COLO668 (cell line): ENCODE data around the gene NELFB.

Source experiments
- DNase-seq: peaks from one replicate; lab custom pipeline; 2025; ENCODE audit not compliant: unreplicated experiment; lab: John Stamatoyannopoulos, UW

NELFB gene

DNA sequence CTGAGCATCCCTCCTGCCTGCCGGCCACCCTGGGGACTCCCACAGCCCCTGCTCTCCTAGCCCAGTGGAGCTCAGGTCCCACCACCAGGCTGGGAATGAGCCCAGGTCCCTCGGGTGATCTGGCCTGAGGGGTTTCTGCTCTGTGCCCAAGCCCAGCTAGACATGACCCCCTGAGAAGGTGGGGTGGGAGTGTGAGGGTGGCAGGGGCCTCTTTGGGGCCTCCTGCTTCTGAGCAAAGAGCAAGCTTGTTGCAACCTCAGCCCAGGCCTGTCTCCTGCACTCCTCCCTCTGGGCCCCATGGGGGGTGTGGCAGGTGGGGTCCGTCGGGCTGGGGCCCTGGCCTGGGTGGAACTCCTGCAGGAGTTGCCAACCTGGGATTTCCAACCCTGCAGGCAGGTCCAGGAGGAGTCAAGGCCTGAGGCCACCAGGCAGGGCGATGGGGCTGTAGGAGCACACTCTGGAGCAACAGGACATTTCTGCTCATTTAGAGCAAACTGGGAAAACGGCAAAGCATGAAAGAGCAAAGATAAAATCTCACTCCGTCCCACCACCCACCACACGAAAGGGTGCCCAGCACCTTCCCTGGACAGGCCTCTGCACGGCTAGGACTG, 58.3 kb downstream of the NELFB start:
- DNase-seq, result no peak

DNA sequence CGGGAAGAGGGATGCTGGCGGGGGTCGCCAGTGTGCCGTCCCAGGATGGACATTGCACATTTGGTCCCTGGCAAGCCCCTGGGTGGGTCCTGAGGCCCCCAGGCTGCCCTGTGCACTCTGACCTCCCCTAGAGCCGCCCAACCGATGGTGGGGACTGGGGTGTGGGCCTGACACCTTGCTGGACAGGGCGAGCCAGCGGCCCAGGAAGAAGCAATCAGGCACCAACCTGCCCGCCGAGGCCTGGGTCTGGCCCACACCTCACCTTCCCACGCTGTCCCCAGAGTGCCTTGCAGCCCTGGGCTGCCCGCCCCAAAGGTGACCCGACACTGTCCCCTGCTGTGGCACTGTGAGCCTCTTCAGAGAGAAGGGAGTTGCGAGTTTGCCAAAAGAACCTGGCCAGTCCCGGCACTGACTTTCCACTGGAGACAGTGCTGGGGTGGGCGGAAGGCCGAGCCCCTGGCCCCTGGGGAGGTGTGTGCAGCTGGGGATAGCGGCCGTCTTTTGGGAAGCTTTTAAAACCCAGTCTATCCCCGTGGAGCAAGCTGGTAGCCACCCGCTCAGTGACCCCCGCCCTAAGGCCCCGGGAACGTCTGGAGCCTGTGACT, 58.9 kb downstream of the NELFB start:
- no peak for DNase-seq

DNA sequence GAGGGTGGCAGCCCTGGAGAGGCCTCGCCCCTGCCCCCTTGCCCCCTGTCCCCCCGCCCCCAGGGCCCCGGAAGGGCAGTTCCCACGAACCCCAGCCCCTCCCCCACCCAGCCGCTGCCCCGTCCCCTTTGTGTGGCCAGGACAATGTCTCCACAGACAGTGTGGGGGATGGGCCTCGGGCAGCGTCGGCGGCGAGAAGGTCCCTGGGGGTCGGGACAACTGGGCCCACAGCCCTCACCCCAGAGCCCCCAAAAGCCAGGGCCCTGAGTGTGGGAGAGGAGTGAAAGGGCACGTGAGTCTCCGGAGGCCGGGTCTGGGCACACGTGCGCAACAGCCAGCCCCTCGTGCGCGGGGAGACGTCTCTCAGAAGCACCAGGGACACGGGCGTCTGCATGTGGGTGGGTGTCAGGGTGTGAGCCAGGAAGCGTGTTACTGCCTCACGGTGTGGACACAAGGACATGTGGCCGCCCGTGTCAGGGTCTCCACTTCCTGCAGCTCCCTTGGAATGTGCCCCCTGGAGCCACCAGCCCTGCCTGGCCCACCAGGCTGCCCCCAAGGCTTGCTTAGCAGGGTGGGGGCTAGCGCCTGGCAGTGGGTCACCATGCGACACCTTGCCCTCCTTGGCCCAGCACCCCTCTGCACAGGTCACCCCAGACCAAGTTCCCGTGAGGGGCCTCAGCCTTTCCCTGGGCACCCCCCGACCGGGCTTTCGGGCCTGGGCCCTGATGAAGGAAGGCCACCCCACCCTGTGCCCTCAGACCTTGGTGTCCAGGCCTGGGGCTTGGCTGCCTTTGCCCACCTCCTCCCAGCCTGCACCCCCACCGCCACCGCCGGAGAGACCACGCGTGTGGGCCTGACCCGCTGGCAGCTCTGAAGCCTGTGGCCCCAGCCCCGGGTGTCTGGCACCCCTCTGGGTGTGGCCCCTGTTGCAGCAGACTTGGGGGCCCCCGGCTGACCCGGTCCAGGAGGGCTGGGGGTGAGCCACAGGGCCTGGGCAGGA, 59.7 kb downstream of the NELFB start:
- DNase-seq, result no peak

DNA sequence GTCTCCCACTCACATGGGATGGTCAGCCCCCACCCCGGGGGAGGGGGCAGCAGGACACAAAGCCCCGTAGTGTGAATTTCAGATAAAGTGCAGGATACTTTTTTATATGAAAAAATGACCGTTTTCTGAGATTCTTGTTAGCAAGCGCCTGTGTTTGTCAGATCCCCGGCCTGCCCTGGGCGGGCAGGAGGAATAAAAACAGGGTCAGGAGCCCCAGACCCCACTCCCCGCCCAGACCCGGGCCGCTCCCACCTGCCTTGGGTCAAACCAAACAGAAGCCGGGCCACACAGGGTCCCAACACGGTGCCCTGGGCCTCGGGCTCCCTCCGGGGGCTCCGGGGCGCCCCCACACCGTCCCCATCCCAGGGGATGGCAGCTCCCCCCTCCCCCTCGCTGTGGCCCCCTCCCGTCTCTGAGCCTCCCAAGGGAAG, 60.5 kb downstream of the NELFB start:
- DNase-seq, result no peak

DNA sequence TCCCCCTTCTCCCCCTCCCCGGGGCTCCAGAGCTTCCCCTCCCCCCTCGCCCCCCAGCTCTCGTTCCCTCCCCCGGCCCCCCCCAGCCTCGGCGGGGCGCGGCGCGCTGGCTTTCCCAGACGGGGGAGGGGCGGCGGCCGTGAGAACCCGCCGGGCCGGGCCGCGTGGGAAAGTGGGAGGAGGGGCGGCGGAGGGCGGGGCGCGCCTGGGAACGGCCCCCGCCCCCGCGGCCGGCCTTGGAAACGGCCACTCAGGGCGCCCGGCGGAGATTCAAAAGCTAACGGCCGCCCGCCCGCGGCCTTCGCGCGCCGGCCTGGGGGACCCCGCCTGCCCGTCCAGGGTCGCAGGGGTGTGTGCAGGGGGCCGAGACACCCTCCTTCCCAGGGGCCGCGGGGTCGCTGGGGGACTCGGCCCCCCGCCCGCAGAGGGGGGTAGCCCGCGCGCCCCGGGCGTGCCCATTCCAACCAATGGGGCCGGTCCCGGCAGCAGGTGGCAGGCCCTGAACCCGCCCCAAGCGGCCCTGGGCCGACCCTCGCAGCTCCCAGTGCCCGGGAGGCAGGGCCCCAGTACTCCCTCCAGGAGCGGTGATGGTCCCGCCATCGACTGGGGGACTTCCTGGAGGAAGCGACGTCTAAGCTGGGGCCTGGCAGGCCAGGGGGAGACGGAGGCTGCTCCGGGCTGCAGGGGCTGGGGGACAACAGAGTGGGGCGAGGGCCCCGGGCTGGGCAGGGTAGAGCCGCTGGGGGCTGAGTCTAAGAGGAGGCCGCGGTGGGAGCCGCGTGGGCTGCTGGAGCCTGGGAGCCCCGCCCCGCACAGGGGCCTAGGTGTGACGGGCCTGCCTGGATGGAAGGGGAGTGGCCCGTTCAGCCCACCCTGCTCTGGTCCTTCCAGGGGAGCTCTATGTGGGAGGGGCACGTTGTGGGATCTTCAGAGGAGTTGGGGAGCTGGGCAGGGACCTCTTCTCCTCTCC, 61.2 kb downstream of the NELFB start:
- peak; percentile 66 for DNase-seq

DNA sequence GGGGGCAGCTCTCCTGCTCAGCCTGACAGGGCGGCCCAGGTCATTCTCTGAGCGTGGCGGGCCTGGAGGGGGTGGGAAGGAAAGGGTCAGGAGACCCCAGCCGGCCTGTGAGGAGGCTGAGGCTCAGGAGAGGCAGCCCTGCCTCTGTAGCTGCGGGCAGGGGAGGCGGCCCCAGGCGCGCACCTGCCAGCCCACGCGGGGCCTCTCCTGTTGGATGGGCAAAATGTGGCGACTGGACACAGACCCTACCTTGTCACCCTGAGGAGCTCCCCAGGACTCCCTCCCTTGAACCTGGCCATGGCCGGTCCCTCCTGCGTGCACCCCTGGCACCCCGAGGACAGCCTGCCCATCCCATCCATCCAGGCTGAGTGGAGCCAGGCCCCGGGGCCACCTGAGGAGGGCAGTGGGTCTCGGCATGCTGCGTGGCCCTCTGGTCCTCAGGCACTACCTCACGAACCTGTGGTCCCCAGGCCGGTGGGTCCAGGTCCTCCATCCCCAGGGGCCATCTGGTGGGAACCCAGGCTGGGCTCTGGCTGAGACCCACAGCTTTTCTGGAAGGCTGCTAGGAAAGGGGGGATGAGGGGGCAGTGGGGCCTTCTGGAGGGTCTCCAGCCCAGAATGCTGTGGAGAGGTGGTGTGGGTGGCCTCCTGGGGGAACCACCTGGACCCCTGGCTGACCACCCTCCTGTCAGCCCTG, 62.0 kb downstream of the NELFB start:
- no peak for DNase-seq

DNA sequence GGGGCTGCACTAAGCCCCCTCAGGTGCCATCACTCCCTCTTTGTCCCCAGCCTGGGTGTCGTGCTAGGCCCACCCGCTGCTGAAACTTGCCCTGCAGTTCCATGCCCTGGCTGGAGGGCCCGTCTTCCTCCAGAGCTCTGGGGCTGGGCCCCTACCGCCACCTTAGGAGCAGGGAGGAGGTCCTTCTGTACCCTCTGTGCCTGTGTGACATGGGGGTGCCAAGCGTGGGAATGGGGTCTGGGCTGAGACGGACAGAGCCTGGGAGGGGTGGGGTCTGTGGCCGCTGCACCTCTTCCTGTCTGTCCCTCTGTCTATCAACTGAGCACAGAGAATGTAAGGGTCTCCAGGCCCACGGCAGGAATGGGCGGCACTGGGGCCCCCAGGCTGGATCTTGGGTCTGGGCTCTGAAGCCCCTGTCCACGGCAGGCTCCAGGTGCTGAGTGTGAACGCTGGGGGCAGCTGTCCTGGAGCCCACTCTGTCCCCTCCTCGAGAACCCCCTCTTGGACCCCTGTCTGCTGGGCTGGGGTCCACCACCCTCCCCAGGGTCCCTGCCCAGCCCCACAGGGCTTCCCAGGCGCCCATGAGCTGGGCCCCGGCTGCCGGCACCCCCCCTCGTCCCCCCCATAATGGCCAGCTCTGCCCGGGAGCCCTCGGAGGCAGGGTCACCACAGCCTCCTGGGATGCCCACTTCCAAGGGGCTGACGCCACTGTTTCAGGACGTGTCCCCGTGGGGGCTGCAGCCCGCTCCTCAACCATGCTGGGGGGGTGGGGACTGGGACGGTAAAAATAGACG, 62.8 kb downstream of the NELFB start:
- DNase-seq, result no peak

DNA sequence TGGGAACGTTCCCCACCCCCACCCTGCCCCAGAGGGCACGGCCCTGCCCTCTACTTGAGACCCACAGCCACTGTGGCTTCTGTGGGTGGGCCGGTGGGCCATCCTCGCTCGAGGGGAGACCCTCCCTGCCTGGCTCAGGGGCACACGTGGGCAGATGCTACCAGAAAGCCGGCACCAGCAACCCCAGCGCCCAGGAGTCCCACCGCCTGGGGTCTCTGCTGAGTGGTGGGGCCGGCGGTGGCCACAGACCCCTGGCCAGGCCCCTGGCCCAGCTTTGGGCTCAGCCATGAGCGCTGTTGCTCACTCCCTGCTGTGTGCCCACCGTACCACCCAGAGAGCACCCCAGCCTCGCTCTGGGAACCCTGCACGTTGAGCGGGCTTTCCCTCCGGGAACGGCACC, 63.5 kb downstream of the NELFB start:
- no peak for DNase-seq

DNA sequence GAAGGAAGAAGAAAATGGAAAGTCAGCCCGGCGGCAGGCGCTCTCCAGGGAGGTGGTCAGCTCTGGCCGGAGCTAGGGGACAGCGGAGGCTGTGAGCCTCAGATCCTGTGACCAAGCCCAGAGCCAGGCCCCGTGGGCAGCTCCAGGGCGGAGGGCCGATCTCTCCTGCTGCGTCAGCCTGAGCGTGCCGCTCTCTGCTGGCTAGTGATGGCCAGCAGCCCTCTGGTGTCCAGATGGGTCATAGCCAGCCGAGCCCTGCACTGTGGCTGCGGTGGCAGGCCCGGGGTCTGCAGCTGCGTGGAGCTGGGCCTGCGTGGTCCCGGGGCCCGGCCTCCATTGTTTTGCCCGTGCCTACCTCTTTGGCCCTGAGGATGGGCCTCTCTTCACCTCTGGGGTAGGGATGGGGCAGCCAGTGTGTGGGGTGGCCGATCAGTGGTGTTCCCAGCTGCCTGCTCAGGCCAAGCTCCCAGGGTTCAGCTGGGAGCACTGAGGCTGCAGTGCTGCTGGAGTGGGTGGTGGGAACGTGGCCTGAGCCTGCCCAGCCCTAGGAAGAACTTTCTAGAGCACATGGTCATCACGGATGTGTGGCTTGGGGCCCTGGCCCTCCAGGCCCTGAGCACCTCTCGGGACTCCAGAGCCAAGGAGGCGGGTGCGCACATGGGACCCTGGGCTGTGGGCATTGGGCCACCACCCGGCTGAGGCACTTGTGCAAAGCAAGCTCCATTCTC, 64.0 kb downstream of the NELFB start:
- DNase-seq, result no peak

DNA sequence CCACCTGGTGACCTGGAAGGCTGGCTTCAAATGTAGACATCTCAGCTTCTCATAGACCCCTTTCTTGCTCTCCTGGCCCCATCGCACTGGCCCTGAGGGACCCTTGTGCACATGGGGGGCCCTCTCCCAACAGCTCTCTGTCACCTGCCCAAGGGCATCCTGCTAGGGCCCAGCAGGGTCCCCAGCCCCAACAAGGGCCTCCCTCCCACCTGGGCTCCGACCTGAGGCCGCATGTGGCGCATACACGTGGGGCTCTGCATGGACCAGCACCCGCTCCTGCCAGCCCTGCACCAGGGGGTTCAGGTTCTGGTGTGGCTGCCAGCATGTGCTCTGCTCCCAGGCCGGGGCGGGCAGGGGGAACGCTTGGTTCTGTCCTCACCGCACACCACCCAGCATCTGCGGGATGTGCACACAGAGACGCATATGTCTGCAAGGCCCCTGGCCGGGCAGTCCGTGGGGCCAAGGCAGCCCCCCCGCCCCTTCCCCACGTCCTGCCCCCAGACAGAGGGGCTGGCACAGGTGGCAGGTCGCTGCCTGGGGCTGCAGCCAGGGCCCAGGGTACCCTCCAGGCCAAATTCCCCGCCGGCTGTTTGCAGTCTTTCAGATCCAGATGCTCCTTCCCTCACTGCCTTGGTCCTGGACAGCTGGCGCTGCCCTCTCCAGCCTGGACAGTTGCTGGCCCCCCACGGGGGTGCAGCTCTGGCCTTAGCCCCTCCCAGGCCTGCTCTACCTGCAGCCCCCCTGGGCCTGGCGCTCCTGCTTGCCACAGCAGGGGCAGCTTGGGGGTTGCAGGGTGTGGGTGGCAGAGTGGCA, 64.8 kb downstream of the NELFB start:
- DNase-seq, result no peak

DNA sequence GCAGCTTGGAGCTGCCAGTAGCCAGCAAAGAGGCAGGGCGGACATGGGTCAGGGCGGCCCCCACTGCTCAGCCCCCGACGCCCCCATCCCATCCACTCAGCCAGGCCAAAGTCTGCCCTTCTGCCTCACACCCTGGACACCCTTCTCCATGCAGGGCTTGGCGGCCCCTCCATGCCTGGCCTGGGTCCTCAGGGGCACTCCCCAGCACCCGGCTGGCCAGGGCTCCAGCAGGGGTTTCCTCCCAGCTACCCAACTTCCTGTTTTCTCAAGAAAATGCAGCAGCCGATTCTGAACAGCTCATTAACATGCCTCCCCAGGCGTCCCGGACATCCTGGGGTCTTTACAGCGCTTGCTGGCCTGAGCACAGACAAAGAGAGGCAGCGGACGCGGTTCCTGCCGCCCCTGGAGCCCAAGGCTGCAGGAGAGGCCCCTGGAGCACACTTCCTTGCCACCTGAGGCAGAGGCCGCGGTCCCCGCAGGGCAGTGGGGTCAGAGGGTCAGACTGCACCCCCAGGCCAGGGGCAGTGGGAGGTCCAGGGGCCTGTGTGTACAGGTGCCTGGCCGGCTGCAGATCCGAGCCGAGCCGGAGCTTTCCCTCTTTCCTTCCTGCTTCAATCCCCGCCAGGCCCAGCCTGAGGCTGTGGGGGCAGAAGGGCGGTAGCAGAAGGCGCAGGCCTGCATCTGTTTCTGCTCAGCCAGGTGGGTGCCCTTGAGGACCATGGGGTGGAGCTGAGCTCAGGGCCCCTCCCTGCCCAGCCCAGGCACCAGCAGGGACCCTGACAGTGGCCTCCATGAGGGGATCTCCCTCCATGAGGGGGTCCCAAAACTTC, 65.6 kb downstream of the NELFB start:
- no peak for DNase-seq

DNA sequence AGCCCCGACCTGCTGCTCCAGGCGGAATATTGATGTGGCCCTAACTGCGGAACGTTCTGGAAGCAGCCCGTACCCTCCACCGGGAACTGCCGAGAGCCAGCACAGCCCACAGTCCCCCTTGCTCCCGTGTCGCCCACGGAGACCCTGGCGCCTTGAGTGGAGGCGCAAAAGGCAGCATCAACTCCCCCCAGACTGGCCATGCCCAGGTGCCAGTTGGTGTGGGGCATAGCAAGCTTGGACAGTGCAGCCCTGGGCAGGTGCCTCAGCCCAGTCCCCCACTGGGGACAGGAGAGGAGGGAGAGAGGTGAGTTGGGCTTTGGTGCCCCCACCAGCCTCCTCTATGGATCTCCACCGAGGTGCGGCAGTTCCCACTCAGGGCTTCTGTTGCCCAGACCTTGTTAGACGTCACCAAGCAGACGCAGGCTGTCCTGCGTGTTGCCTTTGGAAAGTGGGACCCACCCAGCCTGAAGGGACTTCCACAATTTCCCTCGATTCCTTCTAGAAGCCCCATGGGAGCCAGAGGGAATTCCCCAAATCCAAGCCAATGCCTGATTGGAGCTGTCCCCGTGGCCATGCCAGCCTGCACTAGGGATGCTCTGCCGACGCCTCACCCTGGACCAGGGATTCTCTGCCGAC, 66.7 kb downstream of the NELFB start:
- no peak for DNase-seq
